Colon (tissue), 2 donors: ENCODE results near the gene MRO.
"Not testable (repeated sequence)": the region's sequence is repeated elsewhere in the genome, so short reads cannot be mapped to it uniquely, and the experiment has no call there.

ENCODE experiments used
- FAIRE-seq: peaks from 2 replicates; lab custom pipeline; 2012; peaks lifted over from hg19 to GRCh38; lab: Jason Lieb, UNC
- donor health status: control.
- donor health status: control.

Gene MRO

DNA sequence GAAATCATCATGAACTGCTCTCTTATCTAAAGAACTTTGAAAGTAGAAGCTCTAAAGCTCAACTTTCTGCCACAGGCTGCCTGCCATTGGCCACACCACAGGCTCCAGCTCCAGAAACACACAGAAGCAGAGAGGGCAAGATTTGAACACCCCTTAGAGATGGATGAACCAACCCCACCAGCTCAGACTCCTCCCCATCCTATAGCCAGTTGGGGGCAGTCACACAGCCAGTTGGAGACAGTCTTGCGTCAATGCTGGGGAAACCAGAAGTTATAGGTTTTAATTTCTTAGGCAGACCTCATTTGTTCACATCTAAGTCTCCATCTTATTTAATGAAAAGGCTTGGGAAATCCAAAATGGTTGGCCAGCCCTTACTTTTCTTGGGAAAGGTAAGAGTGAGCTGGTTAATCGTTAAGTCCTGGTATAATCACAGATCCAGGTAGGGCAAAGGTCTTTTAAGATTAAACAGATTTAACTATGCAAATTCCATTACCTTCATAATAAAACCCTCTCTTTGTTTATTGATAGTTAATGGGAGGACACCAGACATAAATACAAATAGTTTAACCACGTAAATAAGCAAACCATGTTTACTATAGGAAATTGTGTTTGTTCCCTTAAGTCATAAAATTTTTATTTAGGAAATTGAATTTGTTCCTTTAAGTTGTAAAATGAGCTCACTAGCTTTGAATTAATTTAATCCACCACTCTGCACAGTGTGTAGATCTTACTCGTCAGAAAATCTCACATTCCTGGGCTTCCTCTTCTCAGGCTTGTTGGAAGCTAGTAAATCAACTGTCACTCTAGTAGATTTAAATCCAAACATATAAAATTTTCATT lies 28.0 kb downstream of the MRO start:
- FAIRE-seq = no peak

DNA sequence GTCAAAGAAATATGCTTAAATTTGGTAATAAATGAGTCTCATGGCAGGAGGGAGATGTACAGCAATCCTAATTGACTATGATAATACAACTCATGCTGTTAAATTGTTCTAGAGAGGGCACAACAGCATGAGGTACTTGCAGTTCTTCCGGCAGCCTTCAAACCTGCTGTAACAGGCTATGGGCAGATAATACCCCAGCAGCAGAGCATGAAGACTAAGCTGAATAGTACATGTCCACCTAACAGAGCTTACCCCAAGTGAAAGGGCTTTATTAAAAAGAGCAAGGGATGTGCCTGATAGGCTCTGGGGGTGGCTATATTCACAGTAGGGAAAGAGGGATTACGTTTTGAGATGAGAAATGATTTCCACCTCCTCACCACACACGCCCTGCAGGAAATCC lies 28.9 kb downstream of the MRO start:
- no peak for FAIRE-seq

DNA sequence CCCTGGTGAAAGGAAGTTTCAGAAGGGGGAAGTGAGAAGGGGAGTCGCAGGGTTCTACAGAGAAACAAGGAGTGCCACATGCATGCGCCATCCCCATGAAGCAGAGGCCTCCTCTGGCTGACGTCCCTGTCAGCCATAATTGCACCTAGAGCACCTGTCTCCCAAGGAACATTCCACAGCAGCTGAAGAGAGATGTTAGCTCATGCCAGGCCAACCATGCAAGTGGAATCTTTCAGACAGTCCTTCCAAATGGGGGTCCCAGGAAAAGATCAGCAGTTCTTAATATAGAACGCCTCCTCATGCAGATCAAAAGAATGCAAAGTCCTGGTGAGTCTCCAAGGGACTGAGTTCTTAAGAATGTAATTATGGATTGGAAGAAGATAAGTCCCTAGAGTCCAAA lies 29.6 kb downstream of the MRO start:
- no peak for FAIRE-seq

GRCh38 chr18:50788284-50788683 lies 31.5 kb downstream of the MRO start:
- FAIRE-seq = no peak

- no peak for FAIRE-seq
Measured at GRCh38 chr18:50786864-50787263, 33.0 kb downstream of the MRO start.

DNA sequence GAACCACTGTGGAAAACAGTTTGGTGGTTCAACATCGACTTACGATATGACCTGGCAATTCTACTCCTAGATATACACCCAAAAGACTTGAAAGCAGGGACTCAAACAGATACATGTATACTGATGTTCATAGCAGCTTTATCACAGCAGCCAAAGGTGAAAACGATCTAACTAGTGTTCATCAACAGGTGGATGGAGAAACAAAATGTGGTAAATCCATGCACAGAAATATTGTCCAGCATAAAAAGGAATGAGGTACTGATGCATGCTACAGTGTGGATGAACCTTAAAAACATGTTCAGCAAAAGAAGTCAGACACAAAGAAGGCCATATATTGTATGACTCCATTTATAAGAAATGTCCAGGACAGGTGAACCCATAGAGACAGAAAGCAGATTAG lies 36.3 kb downstream of the MRO start:
- no peak for FAIRE-seq

GRCh38 chr18:50779021-50779420 lies 40.8 kb downstream of the MRO start:
- FAIRE-seq = not testable (repeated sequence)

DNA sequence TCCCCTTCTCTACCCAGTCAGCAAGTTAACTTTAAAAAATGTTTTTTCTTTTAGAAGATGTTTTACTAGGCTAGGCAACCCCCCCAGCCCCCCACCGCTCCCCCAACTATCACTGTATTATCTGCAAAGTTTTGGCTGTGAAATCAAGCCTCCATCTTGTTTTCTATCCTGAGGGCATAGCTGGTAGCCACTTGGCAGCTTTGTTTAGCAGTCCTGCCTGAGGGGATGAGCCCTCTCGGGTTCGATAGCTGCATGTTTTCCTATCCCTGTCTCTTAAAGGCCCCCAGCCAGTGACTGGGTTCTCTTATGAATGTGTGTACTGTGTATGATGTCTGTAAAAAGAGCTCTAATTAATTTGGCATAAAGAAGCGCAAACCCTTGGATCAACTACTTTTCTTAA lies 43.4 kb downstream of the MRO start:
- no peak for FAIRE-seq

DNA sequence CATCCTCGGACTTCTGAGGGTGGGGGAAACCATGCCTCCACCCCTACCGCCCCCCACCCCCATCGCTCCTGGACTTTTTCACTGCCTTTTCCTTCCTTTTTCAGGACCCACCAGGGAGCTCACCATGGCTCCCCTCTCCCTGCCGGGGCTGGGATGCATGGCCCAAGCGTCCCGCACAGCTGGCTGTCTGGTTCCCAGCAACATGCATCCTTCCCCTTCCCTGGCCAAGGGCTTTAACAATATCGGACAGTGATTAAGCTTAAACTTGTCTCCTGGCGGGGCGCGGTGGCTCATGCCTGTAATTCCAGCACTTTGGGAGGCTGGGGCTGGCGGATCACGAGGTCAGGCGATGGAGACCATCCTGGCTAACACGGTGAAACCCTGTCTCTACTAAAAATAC lies 44.1 kb downstream of the MRO start:
- FAIRE-seq = no peak

GRCh38 chr18:50775207-50775606 lies 44.6 kb downstream of the MRO start:
- FAIRE-seq = no peak

DNA sequence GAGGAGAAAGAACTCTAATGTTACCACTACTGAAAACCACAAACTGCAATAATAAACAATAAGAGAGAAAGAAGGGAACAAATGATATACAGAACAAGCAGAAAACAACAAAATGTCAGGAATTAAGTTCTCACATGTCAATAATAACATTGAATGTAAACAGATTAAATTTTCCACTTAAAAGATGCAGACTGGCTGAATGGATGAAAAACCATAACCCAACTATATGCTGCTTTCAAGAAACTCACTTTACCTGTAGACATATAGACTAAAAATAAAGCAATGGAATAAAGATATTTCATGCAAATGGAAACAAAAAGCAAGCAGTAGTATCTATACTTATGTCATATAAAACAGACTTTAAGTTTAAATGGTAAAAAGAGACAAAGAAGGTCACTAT lies 50.4 kb downstream of the MRO start:
- FAIRE-seq = no peak

DNA sequence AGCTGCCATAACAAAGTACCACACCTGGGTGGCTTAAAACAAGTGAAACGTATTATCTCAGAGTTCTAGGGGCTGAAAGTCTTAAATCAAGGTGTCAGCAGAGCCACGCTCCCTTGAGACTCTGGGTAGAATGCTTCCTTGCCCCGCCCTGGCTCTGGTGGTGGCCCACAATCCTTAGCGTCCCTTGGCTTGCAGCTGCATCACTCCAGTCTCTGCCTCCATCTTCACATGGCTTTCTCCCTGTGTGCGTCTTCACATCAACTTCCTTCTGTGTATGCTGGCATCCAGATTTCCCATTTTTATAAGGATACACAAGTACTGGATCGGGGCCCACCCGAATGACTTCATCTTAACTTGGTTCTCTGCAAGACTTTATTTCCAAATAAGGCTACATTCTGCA lies 62.5 kb downstream of the MRO start:
- no peak for FAIRE-seq

GRCh38 chr18:50754297-50754696 lies 65.5 kb downstream of the MRO start:
- FAIRE-seq = no peak

DNA sequence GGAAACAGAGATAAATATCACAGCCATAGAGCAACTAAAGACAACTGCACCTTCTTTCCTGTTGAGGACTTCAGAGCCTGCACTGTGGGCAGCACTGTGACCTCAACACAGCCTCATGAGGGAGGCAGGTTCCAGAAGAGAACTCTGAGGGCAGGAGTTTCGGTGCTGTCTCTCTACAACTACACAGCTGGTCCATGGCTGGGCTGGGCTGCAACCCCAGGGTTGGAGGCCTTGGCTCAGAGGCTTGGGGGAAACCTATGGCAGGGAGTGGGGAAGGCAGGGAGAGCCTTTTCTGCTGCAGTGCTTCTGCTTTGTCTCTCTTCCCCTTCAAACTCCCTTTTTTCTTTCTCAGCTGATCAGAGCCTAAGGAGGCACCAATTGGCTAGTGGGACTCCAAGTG lies 66.5 kb downstream of the MRO start:
- FAIRE-seq = no peak

GRCh38 chr18:50751947-50752346 lies 67.9 kb downstream of the MRO start:
- no peak for FAIRE-seq

DNA sequence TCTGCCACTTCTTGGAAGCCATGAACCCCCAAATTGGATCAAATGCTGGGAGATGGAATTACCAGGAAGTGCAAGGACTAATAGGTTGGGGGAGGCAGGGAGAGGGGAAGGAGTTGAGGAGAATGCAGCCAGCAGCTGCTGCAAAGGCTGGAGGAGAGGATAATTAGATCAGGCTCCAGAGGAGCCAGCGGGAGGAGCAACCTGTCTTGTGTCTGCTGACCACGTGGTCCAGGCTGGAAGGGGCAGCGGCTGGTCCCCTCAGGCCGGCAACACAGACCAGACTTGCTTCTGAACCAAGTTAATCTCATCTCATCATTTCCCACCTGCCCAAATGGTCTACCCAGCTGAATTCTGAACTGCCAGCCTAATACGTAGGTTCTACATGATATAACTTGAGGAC lies 68.3 kb downstream of the MRO start:
- no peak for FAIRE-seq

DNA sequence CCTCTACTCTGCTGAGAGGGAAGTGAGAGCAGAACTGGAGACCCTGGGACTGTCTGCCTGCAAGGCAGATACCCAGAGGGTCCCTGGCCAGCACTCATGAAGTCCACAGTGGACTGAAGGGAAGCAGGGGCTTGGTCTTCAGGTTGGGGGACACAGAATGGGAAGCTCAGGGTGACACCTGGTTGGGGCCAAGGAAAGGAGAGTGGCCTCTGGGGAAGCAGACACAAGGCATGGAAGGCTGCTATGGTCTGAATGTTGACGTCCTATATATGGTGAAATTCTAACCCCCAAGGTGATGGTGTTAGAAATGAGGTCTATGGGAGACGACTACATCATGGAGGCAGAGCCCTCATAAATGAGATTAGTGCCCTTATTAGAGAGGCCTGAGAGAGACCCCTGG lies 69.3 kb downstream of the MRO start:
- no peak for FAIRE-seq

- FAIRE-seq = no peak
Measured at GRCh38 chr18:50749945-50750344, 69.9 kb downstream of the MRO start.

DNA sequence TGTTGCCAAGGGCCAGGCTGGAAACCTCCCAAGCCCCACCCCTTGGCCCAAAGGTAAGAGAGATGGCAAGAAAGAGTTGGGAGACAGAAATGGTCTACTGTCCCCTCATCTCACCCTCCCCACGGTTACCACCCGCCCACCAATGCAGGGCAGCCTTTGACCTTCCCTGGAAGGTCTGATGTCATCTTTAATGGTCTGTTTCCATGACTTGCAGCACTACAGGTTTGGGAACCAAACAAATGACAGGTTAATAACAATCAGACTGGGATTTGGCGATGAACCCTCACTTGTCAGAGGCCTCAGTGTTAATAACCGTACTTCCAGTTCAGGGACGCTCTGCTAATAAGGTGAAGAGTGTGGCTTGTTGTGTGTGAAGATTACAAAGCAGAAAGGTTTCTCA lies 70.4 kb downstream of the MRO start:
- FAIRE-seq = no peak

DNA sequence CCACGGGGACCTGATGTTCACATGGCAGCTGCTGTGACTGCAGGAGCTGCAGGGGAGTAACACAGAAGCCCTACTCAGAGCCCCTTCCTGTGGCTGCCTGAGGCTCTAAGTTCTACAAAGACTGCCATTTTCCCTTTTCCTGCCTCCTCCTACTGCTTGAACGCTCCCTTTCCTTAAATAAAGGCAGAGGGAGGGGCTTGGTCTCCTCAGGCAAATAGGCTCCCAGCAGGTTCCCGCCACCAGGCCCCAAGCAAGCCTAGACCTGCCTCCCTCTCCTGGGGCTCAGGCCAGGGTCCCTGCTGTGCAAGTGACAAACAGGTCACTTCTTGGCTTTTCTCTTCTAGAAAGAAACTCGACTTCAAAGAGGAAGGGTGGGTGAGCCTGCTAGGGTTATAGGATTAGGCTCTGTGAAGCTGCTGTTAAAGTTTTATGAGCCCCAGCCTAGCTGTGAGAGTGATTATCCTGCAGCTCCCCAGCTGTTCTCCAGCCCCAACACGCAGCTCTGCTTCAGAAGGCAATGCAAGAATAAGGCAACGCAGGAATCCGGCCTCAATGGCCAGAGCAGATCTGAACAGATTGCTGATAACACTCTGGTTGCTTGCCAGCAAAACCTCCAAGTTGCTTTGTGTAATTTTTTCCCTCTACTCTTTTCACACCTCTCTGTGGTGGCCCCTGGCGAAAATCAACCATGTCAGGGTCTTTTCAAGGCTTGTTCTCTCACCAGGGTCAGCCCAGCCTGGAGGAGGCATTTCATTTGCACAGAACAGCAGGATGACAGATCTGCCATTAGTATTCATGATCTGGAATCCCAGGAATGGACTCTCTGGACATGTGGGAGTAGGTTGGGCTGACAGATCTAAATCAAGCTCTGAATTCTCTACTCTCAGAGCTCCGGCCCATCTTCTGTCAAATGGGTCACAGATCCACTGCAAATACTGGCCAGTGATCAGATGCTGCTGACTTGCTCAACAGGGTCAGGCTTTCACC lies 71.3 kb downstream of the MRO start:
- FAIRE-seq = no peak

GRCh38 chr18:50747849-50748242 lies 72.0 kb downstream of the MRO start:
- FAIRE-seq = no peak

- no peak for FAIRE-seq
Measured at GRCh38 chr18:50745945-50746344, 73.9 kb downstream of the MRO start.
